Stimulated activated CD4-positive, alpha-beta T cell treated with anti-CD3 and anti-CD28 coated beads, Interleukin-4, amount 100 ng/mL, for 48 hours (primary cell): ENCODE measurements around the gene DISC1.
"Not testable (repeated sequence)": the region's sequence is repeated elsewhere in the genome, so short reads cannot be mapped to it uniquely, and the experiment has no call there.

Experiments used
- DNase-seq, 2 donors: peaks; one replicate each; pipeline ENCODE4 v3.0.0-alpha.2; 2020; ENCODE audit warnings: low read depth in 2 of 2

Gene DISC1

DNA sequence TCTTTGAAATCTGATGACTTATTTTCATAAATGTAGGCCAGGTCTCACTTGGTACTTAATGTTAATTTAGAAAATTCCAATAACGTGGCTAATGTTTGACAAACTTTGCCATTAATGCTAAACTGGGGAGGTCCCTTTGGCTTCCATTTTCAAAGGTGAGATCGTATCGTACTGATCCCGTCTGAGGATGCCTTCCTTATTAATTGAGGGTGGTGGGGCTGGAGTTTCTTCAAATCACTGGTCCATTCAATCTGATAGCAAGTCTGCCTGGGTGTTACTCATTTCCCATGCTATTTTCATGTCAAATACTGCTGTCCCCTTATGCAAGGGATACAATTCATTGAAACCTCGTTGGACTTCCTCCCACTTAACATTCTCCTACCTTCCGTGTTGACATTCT lies 327.1 kb downstream of the DISC1 start:
- DNase-seq: no peak

DNA sequence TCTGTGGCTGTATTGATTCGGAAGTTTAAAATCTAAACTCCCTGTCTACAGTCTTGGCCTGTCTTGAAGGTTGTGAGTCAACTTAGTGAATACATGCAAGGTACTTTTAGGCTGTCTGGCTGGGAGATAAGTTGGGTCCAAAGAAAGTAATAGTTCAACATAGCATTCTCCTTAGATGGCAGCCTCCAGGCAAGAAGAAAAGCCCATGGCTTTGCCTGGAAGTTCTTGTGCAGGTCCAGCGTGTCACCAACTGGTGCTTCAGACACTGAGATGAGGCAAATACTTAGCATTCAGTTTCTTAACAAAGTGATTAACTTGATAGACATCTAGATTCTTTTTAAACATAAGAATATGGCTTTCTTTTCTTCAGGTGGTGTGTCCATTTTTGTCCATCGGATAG lies 328.2 kb downstream of the DISC1 start:
- DNase-seq: no peak

DNA sequence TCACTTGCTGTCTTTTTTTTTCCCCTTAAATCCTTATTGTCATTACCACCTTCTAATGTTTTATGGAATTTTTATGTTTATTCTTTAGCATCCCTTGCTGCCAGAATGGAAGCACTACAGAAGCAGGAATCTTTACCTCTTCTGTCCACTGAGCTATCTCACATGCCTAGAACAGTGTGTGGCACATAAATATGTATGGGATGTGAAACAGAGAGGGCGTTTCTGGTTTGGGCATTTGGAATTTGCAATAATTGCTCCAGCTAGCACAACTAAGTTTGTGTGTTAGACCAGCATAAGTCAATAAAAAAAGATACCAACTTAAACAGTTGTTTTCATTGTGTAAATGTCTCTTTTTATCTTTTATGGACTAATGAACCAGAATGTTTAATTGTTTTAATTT lies 330.8 kb downstream of the DISC1 start:
- no peak for DNase-seq

DNA sequence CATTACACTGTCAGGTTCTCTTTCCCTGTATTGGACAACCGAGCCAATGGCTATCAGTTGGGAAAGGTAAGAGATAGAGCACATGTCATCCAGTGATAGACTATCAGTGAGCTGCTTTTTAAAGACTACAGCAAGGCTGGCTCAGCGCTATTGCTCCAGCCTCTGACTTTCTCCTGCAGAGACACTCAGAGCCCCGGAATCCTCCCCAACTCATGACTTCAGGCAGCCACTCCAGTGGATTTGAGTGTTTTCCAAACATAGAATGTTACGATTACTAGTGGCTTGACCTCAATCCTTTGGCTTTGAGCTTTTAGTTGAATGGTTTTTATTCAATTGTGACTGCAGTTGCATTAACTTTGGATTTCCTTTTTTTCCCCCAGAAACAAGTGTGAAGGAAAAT lies 331.9 kb downstream of the DISC1 start:
- no peak for DNase-seq

DNA sequence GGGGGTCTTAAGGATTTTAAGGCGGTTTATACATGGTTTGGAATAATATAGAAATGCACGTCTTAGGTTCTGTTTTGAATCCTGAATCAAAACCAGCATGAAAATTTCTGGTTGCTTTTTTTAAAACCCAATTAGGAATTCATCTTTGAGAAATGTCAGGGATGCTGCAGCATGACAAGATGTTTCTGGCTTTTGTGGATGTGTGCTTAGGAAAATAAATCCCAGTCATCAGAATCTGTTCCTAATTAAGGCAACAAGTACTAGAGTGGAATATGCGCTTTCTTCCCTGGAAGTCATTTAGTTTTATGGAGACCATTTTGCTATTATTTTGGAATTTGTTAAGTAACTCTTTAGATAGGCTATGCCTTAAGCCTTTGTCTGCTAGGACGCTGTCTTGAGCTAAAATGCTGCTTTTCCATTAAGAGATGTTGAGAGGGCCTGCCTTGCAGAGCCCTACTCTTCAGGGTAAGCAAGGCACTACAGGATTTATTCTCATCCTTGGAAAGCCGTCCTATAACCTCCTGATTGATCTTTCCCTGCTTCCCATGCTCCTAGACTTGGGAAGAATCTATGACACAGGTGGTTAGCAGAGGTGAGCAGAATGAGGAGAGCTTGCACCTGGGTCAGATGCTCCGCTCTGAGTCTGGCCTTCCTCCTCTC lies 332.8 kb downstream of the DISC1 start:
- no peak for DNase-seq

DNA sequence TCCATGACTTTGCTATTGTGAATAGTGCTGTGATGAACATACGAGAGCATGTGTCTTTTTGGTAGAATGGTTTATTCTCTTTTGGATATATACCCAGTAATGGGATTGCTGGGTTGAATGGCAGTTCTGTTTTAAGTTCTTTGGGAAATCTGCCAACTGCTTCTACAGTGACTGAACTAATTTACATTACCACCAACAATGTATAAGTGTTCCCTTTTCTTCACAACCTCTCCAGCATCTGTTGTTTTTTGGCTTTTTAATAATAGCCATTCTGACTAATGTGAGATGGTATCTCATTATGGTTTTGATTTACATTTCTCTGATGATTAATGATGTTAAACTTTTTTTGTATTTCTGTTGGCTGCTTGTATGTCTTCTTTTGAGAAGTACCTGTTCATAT lies 335.2 kb downstream of the DISC1 start:
- not testable (repeated sequence) for DNase-seq

DNA sequence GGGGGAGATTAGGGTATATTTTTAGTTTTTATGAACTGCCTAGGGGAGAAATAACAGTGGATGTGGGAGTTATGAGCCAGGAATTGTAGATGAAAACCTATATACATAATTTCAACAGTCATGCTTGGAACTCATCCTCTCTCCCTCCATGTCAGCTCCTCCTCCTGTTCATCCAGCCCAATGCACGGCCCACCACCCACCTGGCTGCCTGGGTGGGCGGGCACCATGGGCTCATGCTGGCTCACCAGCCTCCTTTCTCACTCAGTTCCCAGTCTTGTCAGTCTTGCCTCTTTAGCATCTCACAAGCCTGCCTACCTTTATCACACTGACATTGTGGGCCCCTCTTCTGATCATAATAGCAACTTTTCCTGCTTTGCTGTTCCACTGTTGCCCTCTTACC lies 336.0 kb downstream of the DISC1 start:
- no peak for DNase-seq

DNA sequence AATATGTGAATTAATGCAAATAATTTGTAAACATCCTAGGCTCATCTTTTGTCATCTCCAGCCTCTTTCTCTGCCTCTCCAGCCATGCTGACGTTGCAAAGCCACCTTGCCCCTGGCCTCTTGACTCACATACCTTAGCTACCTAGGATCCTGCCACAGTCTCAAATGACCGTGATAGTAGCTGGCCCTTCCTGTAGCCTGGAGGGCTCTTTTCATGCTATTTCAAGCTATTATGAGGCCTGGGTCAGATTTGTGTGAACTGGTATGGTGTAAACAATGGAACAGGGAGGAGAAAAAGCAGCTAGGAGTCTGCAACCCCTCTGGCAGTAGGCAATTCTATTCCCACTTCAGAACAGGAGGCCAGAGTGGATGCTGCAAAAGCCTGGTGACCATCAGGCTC lies 337.7 kb downstream of the DISC1 start:
- DNase-seq: no peak

DNA sequence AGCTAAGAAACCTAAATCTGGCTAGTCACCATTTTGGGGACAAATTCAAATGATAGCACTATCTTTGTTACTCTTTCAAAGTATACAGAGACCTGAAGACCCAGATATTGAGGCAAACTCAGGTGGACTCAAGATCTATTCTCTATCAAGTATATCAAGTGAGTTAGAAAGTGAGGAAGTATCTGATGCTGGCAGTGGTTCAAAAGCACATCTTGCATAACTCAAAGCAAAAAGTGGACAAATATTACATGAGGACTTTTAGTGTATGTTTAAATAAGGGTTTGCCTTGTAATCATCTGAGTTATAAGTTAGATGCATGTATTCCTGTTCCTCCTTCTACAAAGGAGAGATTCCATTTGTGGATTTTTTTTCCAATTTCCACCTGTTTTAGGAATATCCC lies 338.4 kb downstream of the DISC1 start:
- no peak for DNase-seq

DNA sequence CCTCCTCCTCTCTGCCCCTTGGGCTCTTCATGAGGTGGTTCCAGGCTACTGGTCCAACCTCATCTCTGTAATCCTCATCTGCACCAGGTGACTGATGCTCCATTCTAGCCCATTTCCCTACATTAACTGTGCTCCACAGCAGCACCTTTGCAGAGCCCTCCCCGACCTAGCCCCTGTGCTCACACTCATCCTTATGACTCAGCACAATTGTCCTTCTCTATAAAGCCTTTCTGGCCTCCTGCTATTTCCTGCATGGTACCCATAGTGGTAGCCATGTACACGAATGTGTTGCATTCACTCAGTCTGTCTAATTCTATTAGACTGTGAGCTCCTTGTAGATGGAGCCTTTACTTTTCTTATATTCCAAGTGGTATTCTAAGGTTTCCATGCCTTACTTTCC lies 339.0 kb downstream of the DISC1 start:
- DNase-seq: no peak

DNA sequence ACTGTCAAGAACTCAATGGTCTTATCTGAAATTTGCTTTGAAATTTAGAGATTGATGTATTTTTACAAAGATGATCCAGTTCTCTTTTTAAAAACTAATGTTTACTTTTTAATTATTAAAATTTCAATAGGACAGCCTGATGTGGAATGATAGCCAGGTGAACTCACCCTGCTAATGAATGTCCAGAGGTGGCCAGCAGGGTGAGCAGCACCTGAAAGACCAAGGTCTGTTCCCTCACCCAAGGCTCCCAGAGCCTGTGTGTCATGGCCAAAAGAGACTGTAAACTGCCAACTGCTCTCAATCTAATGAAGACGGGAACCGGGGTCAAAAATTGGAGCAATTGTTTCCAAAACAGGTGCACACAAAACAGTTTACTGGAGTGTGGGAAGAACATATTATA lies 340.4 kb downstream of the DISC1 start:
- no peak for DNase-seq

DNA sequence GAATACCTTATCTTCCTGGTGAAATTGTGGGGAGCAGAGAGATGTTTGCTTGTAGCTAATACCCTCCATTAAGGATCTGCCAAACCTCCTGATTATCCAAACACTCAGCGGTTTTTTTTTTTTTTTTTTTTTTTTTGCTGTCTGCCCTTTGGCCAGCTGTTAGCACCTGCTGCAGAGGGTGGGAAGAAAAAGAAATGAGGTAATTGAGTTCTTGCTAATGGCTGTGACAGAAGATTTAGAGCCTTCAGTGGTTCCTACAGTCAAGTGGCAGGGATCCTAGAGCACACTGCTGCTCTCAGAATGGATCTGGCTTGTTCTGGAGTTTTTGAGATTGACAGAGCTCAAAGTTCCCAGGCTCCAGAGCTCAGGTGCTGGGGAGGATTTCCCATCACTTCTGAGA lies 342.5 kb downstream of the DISC1 start:
- DNase-seq: no peak

DNA sequence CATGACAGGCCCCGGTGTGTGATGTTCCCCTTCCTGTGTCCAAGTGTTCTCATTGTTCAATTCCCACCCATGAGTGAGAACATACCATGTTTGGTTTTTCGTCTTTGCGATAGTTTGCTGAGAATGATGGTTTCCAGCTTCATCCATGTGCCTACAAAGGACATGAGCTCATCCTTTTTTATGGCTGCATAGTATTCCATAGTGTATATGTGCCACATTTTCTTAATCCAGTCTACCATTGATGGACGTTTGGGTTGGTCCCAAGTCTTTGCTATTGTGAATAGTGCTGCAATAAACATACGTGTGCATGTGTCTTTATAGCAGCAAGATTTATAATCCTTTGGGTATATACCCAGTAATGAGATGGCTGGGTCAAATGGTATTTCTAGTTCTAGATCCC lies 343.2 kb downstream of the DISC1 start:
- DNase-seq: not testable (repeated sequence)

DNA sequence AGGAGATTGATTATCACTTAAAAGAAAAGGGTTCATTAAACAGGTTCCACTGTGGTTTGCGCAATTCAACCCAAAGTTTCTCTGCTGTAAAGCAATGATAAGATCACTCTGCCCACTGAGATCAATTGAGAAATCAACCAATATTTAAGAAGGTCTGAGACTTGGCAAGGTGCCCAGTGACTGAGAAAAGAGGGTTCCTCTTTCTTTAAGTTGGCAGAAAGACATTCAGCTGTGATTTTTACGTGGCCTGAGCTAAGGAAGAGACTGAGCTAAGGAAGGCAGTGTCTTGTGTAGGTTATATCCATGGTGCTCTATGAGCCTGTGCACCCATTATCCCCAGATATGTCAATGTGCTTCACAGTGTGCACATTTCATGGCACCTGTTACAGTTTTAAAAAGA lies 344.1 kb downstream of the DISC1 start:
- DNase-seq: no peak

DNA sequence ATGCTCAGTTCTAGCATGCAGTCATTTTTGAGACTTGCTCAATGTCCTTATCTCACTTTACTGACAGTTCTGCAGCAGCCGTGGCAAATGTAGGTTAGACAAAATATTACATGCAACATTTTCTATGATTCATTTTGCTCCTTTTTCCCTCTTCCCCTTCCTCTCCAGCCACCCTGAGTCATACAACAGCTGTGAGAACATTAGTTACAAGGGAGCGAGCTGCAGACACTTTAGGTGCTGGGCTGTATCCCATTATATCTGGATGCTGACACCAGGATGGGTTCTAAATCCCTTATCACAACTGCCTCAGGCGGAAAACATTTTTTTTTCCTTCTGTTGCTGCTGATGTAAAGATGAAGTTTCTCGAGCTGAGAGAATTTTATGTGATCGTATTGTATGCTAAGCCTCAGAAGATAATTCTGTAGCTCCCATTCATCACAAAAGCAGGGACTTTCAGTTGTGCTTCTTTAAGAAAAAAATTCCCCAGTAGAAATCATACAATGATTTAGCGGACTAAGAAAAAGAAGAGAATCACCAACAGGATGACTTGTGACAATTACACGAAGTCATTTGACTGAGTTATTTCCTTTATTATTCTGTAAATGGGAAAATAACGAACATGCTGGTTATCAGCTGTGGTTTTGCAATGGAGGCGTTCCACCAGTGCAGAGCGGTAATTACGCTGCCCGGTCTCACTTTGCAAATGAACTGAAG lies 345.0 kb downstream of the DISC1 start:
- DNase-seq: no peak

DNA sequence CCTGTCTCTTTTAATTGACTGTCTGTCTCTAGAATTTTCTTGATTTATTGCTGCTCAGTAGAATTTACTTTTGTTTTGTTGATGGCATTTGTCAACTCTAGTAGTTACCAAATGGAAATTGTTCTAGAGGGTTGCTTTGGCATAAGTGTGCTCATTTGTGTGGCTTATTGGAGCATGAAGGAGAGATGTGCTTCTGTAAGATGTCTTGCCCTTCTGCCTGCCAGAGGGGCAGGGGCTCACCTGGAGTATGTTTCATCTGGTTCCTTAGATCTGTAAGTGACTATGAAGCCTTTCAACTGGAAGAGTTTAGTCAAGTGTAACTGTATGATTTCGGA lies 345.5 kb downstream of the DISC1 start:
- DNase-seq: no peak

DNA sequence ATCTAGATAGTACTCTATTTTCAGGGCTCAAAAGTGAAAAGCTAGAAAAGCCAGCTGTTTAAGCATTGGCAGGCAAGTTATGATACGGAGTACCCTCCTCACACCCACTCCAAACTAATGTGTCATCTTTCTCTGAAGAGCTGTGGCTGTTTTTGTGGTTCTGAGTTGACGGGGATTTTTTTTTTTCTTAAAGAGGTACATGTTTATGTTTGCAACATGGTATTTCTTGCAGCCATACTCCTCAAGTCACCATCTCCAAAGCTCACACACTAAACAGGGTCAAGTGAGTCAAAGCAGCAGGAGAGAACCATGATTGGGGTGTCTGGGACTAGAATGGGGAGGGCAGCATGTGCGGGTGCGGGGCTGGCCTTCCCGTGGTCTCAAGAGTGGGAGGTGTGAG lies 347.2 kb downstream of the DISC1 start:
- no peak for DNase-seq

DNA sequence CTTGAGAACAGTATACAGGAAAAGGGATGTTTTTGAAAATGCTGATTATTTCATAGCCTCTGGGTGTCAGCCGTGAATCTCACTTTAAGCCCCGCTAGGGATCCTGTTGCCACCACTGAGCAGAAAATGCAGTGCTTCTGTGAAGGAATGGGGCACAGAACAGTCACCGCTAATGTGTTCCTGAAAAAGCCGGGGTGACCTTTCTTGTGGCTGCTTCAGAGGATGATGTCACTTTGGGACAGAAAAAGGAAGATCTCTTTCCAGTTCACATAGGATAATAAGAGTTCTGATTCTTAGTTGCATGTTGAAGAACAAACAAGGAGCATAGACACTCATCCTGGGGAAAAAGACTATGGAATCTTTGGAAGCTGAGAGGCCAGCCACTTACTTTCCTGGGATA lies 349.6 kb downstream of the DISC1 start:
- DNase-seq: no peak

DNA sequence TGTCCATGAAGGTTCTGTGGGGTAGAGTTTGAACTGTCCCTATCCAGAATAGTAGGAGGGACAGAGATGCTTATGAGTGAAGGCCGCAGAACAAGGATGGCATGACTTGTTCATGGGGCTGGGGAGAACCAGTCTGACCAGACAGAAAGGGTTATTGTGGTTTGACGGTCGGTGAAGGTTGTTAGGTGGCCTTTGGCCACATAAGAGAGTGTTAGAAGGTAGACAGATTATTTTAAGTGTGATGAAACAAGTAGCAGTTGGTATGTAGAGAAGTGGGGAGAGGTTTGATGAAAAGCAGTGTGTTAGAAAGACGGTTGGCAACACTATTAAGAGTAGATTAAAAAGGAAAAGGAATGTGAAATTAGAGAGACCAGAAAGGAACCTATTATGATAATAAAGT lies 355.1 kb downstream of the DISC1 start:
- DNase-seq: no peak

DNA sequence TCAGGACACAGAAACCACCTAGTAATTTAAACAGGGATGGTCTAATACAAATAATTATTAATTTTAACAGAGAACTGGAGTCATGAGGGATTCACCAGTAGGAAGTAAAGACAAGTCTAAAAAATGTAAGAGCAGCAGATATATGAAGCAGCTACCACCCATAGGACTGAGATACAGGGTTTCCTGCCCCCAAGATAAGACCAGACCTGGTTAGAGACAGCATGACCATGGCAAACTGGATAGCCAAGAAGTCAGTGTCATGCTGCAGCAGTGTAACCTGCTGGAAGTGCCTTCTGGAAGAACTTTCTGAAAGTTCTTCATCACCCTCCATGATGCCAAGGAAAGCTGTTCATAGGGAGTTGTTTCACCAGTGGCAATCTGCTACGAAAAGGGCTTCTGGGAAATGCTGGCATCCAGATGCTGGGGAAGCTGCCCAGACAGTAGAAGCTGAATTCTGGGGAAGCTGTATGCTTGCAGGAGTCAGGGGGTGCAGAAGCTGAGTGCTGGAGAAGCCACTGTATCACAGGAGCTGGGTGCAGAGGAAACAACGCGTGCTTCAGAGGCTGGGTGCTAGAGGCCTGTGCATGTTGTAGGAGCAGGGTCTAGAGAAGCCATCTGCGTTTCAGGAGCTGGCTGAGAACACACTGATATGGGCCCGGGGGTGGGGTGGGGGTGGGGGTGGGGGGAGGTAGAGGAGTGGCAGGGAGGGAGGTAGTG lies 356.4 kb downstream of the DISC1 start:
- no peak for DNase-seq

DNA sequence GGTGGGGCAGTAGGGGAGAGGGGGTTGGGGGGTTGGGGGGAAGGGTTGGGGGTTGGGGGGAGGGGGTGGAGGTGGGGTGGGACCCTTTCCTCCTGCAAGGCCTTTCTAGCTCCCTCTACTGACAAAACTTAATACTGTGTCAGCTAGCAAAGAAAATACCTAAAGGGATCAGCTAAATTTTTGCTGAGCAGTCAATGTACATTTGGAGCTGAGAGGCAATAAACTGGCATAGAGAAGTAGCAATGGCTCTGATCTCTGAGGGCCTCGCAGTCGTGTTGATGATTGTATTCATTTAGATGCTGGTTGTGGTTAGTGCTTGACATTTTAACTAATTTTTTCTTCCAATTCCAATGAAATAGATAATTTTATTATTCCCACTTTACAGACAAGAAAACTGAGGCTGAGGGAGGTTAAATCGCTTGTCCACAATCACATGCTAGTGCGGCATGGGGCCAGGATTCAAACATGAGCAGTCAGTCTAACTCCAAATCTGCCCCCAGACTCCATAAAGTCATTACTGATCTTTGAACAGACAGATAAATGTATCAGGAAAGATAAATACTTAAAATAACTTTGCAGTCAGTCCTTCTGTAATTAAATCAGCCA lies 357.1 kb downstream of the DISC1 start:
- no peak for DNase-seq

DNA sequence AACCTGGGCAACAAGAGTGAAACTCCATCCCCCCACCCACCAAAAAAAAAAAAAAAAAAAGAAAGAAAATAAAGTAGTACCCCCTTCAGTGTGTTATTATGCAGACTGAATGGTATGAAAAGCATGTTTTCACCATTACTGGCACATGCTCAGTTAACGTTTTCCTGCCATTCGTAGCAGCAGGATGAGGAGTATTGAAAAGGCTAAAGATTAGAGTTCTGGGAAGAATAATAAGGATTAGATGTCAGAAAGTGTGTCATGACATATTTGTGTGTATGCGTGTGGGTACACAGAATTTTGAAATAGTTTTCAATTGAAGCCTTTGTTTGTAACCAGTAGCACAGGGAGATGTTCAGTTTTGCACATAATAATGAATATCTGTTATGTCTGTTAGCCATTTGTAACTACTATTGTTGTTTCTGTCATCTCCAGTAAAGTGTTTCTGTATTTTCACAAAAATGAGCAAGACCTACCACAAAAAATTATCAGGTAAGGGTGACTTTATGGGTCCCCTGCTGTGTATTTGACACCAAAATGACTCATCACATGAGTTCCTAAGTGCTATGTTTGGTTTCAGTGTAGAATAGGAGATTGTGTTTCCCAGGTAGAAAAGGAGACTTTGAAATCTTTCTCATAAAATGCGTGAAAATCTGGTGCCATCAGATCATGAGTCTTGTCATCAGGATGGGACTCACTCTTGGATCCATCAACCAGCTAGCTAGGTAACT lies 358.9 kb downstream of the DISC1 start:
- DNase-seq: no peak
